AG10803 (cell line): ENCODE results near the gene DRAP1.
A peak's percentile ranks its signal among the peaks of the same experiment; 100 is the strongest.

Experiments used
- DNase-seq: peaks from one replicate; pipeline ENCODE4 v3.0.0; 2010; ENCODE audit warnings: low read depth
- H3K4me3 ChIP-seq: 2 replicates; pipeline ENCODE4 v1.5.1; 2011; ENCODE audit warnings: mild to moderate bottlenecking, low read length, control low read depth
- TF ChIP-seq, protein P1 (sequence below): conservative IDR thresholded peaks from 2 replicates; pipeline ENCODE4 v1.5.1; 2011; ENCODE audit warnings: mild to moderate bottlenecking, low read length, control low read depth, inconsistent platforms

Gene DRAP1

DNA sequence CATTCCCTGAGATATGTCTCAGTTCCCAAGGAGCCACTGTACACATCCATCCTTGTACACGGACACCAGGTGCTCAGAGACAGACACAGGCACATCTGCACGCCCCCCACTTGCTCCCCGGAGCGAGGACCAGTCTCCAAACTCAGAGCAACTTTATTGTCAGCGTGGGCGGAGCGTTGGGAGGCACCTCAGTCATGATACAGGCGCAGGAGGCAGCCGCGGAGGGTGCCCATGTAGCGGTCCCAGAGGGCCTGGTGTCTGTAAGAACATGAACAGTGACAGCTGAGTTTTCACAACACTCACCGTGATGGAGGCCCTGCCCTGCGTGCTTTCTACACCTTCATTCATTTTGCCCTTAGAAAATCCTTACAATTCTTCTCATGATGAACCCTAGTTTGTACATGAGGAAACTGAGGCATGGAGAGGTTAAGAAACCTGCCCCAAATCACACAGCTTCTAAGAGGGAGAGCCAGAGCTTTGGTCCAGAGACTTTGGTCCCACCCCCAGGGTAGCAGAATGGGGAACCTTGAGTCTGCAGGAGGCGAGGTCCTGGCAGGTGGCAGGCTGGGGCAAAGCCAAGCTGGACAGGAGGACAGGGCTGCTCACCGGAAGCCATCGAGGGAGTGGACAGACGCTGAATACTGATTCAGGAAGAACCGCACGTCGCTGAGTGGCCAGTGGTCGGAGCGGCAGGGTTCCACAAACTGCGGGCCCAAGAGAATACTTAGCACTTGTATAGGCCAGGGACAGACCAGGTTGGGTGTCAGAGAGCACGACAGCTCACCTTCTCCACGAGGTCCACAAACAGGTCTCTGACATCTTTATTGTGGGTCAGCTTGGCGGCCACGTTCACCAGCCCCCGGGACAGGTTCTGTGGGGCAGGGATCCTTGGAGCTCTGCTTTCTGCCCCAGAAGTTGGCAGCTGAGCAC is 35.2 kb upstream of the DRAP1 start:
- DNase-seq, result no peak
- TF ChIP-seq, protein P1, sequence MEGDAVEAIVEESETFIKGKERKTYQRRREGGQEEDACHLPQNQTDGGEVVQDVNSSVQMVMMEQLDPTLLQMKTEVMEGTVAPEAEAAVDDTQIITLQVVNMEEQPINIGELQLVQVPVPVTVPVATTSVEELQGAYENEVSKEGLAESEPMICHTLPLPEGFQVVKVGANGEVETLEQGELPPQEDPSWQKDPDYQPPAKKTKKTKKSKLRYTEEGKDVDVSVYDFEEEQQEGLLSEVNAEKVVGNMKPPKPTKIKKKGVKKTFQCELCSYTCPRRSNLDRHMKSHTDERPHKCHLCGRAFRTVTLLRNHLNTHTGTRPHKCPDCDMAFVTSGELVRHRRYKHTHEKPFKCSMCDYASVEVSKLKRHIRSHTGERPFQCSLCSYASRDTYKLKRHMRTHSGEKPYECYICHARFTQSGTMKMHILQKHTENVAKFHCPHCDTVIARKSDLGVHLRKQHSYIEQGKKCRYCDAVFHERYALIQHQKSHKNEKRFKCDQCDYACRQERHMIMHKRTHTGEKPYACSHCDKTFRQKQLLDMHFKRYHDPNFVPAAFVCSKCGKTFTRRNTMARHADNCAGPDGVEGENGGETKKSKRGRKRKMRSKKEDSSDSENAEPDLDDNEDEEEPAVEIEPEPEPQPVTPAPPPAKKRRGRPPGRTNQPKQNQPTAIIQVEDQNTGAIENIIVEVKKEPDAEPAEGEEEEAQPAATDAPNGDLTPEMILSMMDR, result no peak
- no peak overlapping the region for H3K4me3 ChIP-seq

DNA sequence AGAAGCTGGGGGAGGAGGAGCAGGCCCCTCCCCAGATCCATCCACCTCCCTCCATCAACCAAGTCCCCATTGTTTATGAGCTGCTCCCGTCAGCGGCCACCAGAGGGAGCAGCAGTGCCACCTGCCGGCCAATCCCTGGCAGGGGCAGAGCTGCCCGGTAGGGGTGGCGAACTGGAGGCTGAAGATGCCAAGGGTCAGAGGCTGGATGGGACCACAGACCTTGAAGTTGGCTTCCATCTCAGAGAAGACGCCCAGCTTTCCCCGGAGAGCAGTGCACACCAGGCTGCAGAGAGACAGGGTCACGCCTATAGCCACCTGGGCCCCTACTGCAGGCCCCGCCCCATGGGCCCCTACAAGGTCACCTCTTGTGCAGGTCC is 34.5 kb upstream of the DRAP1 start:
- no peak overlapping the region for H3K4me3 ChIP-seq
- peak; percentile 67 for DNase-seq
- TF ChIP-seq, protein P1, result peak; percentile 98

DNA sequence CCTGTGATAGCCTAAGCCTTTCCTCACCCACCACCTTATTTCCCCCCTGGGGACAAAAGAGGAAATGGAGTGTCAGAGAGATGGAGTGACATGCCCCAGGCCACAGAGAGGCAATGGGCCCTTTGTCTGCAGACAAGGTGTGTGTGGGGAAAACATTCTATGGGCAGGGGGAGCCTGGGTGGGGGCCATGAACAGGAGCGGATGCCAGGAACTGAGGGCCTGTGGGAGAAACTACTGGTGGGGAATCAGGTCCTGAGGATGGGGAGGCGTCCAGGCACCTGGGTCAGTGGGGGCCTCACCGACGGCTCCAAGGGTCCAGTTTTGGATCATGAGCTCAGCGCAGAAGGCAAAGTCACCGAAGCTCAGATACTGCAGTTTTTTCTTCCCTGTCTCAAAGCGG is 34.0 kb upstream of the DRAP1 start:
- no peak overlapping the region for H3K4me3 ChIP-seq
- no peak for DNase-seq
- TF ChIP-seq, protein P1, result no peak

DNA sequence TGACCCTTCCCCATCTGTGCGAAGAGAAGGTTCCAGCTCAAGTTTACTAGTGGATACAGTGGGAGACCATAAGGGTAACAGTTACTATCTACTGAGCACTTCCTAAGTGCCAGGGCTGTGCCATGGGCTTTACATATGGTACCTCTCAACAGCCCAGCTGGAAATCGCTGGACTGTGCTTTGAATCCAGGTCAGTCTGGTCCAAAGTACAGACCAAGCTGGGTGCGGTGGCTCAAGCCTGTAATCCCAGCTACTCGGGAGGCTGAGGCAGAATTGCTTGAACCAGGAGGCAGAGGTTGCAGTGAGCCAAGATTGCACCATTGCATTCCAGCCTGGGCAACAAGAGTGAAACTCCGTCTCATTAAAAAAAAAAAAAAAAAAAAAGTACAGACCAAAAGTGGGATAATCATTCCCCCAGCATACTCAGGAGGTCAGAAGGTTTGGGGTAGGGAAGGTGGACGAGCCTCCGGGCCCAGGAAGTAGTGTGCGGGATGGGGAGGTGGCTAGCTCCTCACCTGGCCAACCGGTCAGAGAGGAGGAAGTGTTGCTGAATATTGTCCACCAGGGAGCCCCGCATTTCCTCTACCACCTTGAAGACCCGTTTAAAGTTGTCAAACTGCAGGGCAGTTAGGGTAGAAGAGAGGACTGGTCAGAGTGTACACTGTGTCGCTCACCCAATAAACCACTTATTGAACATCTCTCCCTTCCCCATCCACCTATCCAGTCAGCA is 33.3 kb upstream of the DRAP1 start:
- H3K4me3 ChIP-seq, result no peak overlapping the region
- TF ChIP-seq, protein P1, result no peak

DNA sequence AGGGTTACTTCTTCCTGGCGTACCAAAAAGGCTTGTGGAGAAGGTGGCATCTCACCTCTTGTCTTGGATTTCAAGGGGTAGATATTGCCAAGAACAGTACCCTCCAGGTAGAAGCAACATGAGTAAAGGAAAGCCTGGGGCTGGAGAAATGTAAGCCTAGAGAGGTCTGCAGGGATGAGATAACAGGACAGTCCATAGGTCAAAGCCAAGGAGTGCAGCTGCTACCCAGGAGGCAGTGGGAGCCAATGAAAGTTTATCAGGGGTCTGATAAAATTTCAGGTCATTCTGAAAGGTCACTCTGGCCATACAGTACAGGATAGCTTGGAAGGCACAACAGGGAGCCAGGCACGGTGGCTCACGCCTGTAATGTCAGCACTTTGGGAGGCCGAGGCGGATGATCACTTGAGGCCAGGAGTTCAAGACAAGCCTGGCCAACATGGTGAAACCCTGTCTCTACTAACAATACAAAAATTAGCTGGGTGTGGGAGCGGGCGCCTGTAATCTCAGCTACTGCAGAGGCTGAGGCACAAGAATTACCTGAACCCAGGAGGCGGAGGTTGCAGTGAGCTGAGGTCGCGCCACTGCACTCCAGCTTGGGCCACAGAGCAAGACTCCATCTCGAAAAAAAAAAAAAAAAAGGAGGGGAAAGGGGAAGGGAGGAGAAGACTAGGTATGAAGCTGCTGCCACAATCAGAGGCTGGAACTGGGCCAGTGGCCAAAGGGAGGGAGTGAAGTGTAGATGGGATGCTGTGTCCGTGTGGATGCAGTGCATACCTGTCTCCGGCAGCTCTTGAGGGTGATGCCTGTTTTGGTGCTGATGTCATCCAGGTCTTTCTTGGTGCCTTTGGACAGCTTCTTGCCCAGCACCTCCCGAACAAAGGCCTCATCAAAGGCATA is 32.2 kb upstream of the DRAP1 start:
- no peak for DNase-seq
- H3K4me3 ChIP-seq, result peak overlapping the region; percentile 93
- TF ChIP-seq, protein P1, result no peak

More for the DNA sequence above, 33.3 kb upstream of the DRAP1 start:
- no peak for DNase-seq

DNA sequence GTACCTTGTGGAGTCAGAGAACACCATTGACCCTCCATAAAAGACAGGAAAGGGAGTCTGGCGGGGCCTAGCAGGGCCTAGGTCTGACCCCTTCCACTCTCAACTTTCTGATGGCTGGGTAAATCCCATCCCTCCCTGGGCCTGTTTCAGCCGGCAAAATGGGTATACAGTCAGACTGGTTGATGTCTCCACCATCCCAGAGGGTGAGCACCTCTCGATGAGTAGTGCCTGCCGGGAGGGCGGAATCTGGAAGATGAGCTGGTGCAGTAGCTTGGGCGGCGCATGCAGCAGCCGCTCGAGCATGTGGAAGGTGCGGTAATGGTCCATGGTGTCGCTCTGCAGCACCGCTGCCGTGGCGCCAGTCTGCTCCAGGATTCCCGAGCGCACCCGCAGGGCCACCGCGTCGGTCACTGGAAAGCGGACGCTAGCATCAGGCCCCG is 31.5 kb upstream of the DRAP1 start:
- H3K4me3 ChIP-seq, result peak overlapping the region; percentile 93
- peak; percentile 40 for DNase-seq
- TF ChIP-seq, protein P1, result no peak
